HepG2 (cell line): Measurements from ENCODE around the gene BBLN. TPM values are rescaled to one million over a fixed set of nuclear protein-coding genes. Genes with fewer than 3 reads are reported as not detected.

Source experiments
- ARNT2 ChIP-seq: sonication (generic); formaldehyde crosslinking; IDR thresholded peaks from 2 replicates; pipeline ENCODE4 v1.8.0; 2022; ENCODE audit warnings: mild to moderate bottlenecking, low read depth, missing genetic modification reagents, moderate library complexity
- ASH2L ChIP-seq: fragments of 300-600, 200-600 bp; sonication (generic); IDR thresholded peaks from 2 replicates; pipeline ENCODE4 v1.7.0; 2017; ENCODE audit warnings: low read depth, mild to moderate bottlenecking, moderate library complexity, mixed read lengths, low read length; ENCODE audit not compliant: insufficient read length
- CBX2 ChIP-seq, 2 experiments: fragments of 200-600 bp in 1 of 2; sonication (generic); formaldehyde crosslinking in 1 of 2; IDR thresholded peaks; 2 replicates each; pipeline versions ENCODE4 v1.7.0 to v1.8.1; 2018 to 2022; ENCODE audit warnings: low read depth in 2 of 2, low read length in 1 of 2, mild to moderate bottlenecking in 1 of 2, missing genetic modification reagents in 1 of 2
- DRAP1 ChIP-seq: IDR thresholded peaks from 2 replicates; pipeline ENCODE4 v1.6.1; 2016; ENCODE audit warnings: missing genetic modification reagents, missing compliant biosample characterization
- HNRNPL ChIP-seq: fragments of 200-400 bp; formaldehyde crosslinking; IDR thresholded peaks from 2 replicates; pipeline ENCODE4 v1.6.1; 2017; ENCODE audit warnings: mild to moderate bottlenecking, low read depth, low read length
- HNRNPLL ChIP-seq: fragments of 200-400 bp; formaldehyde crosslinking; IDR thresholded peaks from 2 replicates; pipeline ENCODE4 v1.6.1; 2017; ENCODE audit warnings: mild to moderate bottlenecking, low read depth, low read length; ENCODE audit not compliant: poor library complexity, severe bottlenecking
- KDM3A ChIP-seq: IDR thresholded peaks from 2 replicates; pipeline ENCODE4 v1.6.1; 2018; ENCODE audit warnings: low read depth, missing compliant biosample characterization
- RBFOX2 ChIP-seq: fragments of 200-400 bp; formaldehyde crosslinking; IDR thresholded peaks from 2 replicates; pipeline ENCODE4 v1.6.1; 2017; ENCODE audit warnings: low read depth, mild to moderate bottlenecking, low read length
- ZBTB4 ChIP-seq: sonication (generic); formaldehyde crosslinking; IDR thresholded peaks from 2 replicates; pipeline ENCODE4 v1.4.0; 2020; ENCODE audit warnings: missing genetic modification reagents, mild to moderate bottlenecking, borderline replicate concordance
- ZC3H13 ChIP-seq: sonication (generic); formaldehyde crosslinking; IDR thresholded peaks from 2 replicates; pipeline ENCODE4 v1.8.1; 2023; ENCODE audit warnings: mild to moderate bottlenecking, missing genetic modification reagents, moderate library complexity
- ZNF546 ChIP-seq: sonication (generic); formaldehyde crosslinking; conservative IDR thresholded peaks from 2 replicates; pipeline ENCODE4 v1.8.1; 2023; ENCODE audit warnings: mild to moderate bottlenecking, missing genetic modification reagents
- ZNF563 ChIP-seq: sonication (generic); formaldehyde crosslinking; IDR thresholded peaks from 2 replicates; pipeline ENCODE4 v1.8.0; 2022; ENCODE audit warnings: mild to moderate bottlenecking, moderate library complexity, missing genetic modification reagents
- ZNF577 ChIP-seq: sonication (generic); formaldehyde crosslinking; IDR thresholded peaks from 2 replicates; pipeline ENCODE4 v1.4.0; 2020; ENCODE audit warnings: mild to moderate bottlenecking, low read depth, missing genetic modification reagents, borderline replicate concordance
- ZNF670 ChIP-seq: sonication (generic); formaldehyde crosslinking; IDR thresholded peaks from 2 replicates; pipeline ENCODE4 v1.8.0; 2022; ENCODE audit warnings: mild to moderate bottlenecking, missing genetic modification reagents, borderline replicate concordance
- ZSCAN21 ChIP-seq: sonication (generic); formaldehyde crosslinking; IDR thresholded peaks from 2 replicates; pipeline ENCODE4 v1.8.0; 2022; ENCODE audit warnings: mild to moderate bottlenecking, missing genetic modification reagents, moderate library complexity, borderline replicate concordance
- ZSCAN29 ChIP-seq: sonication (generic); formaldehyde crosslinking; conservative IDR thresholded peaks from 2 replicates; pipeline ENCODE4 v1.4.0; 2020; ENCODE audit warnings: mild to moderate bottlenecking, missing genetic modification reagents
- polyA plus RNA-seq, 8 experiments: library from polyadenylated mRNA; depleted of rRNA in 3 of 8; stranded (reverse) in 7 of 8; unstranded in 1 of 8; fragments of >200 nt; fragmentation: Illumina TruSeq in 4 of 8; extraction: Trizol in 4 of 8; gene quantifications; 2 replicates each; pipeline versions ENCODE4 v1.2.1 to v1.2.3, GENCODE V29; 2011 to 2016; ENCODE audit warnings: low read depth in 4 of 8, missing spikeins in 1 of 8, mixed read lengths in 1 of 8; ENCODE audit not compliant: insufficient read depth in 1 of 8
- total RNA-seq, 5 experiments: library from RNA; depleted of rRNA; stranded (reverse); fragments of >200 nt; fragmentation: Illumina TruSeq; extraction: Trizol; gene quantifications; 2 replicates each; pipeline ENCODE4 v1.2.3, GENCODE V29; 2016; ENCODE audit warnings: low read depth in 1 of 5
- TF ChIP-seq, protein P1 (sequence below): sonication (generic); formaldehyde crosslinking; IDR thresholded peaks from 2 replicates; pipeline ENCODE4 v1.4.0; 2020; ENCODE audit warnings: mild to moderate bottlenecking, missing genetic modification reagents
- TF ChIP-seq, protein P2 (sequence below): sonication (generic); formaldehyde crosslinking; IDR thresholded peaks from 2 replicates; pipeline ENCODE4 v1.5.1; 2020; ENCODE audit warnings: missing genetic modification reagents, mild to moderate bottlenecking, borderline replicate concordance
- TF ChIP-seq, protein P3 (sequence below): sonication (generic); formaldehyde crosslinking; IDR thresholded peaks from 2 replicates; pipeline ENCODE4 v1.5.0; 2020; ENCODE audit warnings: missing genetic modification reagents

Gene BBLN
- total and polyA plus RNA-seq, 2 of the 13 experiments (the other 11 are each of a cell fraction or from before 2014, with no cell fraction given) = 27.6 to 33.1 TPM

DNA sequence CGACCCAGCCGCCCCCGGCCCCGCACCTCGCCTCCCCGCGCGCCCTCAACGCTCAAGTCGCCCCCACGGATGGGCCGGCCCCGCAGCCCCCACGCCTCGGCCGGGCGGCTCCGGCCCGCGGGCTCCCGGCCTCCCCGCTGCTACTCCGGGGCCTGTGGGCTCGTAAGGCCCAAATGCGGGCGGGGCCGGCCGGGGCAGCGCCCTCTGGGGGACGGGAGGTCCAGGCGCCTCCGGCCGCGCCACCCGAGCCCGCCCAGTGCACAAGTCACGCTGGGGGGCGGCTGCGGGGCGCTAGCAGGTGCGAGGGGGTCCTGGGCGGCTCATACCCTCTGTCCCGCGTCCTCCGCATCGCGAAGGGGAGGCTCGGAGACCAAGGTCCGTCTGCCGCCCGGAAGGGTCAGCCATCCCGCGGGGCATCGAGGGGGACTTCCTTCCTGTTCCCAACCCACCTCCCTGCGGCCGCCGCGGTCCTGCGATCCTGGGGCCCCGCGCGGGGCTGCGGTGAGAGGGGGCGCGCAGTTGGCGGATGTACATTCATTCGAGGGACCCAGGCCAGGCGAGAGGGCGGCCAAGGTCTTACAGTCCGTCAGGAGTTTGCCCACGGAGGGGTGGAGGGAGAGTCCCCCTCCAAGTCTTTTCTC lies 31.5 kb downstream of the BBLN start, which contains the start of gene CIZ1 (continued):
- TF ChIP-seq, protein P1, sequence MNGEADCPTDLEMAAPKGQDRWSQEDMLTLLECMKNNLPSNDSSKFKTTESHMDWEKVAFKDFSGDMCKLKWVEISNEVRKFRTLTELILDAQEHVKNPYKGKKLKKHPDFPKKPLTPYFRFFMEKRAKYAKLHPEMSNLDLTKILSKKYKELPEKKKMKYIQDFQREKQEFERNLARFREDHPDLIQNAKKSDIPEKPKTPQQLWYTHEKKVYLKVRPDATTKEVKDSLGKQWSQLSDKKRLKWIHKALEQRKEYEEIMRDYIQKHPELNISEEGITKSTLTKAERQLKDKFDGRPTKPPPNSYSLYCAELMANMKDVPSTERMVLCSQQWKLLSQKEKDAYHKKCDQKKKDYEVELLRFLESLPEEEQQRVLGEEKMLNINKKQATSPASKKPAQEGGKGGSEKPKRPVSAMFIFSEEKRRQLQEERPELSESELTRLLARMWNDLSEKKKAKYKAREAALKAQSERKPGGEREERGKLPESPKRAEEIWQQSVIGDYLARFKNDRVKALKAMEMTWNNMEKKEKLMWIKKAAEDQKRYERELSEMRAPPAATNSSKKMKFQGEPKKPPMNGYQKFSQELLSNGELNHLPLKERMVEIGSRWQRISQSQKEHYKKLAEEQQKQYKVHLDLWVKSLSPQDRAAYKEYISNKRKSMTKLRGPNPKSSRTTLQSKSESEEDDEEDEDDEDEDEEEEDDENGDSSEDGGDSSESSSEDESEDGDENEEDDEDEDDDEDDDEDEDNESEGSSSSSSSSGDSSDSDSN (CRISPR knock-in tag) = peak; percentile 92
- TF ChIP-seq ASH2L (peak; percentile 57), KDM3A (CRISPR knock-in tag) (0 out of 2 replicates have a peak, but pooled peaks have one; percentile 23), ARNT2 (peak; percentile 73), HNRNPLL (peak; percentile 84), ZNF577 (CRISPR knock-in tag) (no peak), DRAP1 (no peak), ZC3H13 (CRISPR knock-in tag) (0 out of 2 replicates have a peak, but pooled peaks have one; percentile 52), RBFOX2 (peak; percentile 95), ZNF563 (peak; percentile 63; the same call in 1 of the 2 replicates), ZNF670 (0 out of 2 replicates have a peak, but pooled peaks have one; percentile 48), HNRNPL (0 out of 2 replicates have a peak, but pooled peaks have one; percentile 20), ZBTB4 (CRISPR knock-in tag) (0 out of 2 replicates have a peak, but pooled peaks have one; percentile 25), CBX2 (IDR thresholded peaks at IDR 0.05; ENCODE audit: low read depth, low read length) (no peak), CBX2 (CRISPR knock-in tag; IDR thresholded peaks at IDR 0.05; ENCODE audit: low read depth) (peak; percentile 52; the same call in 1 of the 2 replicates), ZSCAN29 (CRISPR knock-in tag) (no peak), ZNF546 (CRISPR knock-in tag) (peak; percentile 77; the same call in 1 of the 2 replicates), ZSCAN21 (CRISPR knock-in tag) (0 out of 2 replicates have a peak, but pooled peaks have one; percentile 30)
- TF ChIP-seq, protein P2, sequence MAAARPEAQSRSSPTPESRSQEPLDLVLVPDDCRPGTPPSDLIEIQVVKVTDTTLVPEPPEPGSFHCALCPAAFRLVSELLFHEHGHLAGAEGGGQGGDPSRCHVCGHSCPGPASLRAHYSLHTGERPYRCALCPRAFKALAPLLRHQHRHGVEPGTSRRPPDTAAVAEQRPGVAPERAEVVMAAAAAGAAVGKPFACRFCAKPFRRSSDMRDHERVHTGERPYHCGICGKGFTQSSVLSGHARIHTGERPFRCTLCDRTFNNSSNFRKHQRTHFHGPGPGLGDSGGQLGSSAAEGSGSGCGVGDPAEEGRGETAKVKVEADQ (CRISPR knock-in tag) = peak; percentile 61; the same call in 1 of the 2 replicates
- TF ChIP-seq, protein P3, sequence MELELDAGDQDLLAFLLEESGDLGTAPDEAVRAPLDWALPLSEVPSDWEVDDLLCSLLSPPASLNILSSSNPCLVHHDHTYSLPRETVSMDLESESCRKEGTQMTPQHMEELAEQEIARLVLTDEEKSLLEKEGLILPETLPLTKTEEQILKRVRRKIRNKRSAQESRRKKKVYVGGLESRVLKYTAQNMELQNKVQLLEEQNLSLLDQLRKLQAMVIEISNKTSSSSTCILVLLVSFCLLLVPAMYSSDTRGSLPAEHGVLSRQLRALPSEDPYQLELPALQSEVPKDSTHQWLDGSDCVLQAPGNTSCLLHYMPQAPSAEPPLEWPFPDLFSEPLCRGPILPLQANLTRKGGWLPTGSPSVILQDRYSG (CRISPR knock-in tag) = peak; percentile 47; the same call in 1 of the 2 replicates
